ENCODE data around the gene IFIT1.
"Not testable (repeated sequence)": the region's sequence is repeated elsewhere in the genome, so short reads cannot be mapped to it uniquely, and the experiment has no call there.

IFIT1 gene

GRCh38 chr10:89346405-89347254 lies 45.8 kb upstream of the IFIT1 start:
- no peaks in the 10 kb centered on the region for H3K27me3 ChIP-seq (replicated peaks)
- no peak for DNase-seq
- no peak overlapping the region for H3K4me3 ChIP-seq (ENCODE audit: low read depth, low read length)
- no peak overlapping the region for H3K27ac ChIP-seq
- no peak for TF ChIP-seq CTCF (IDR thresholded peaks at IDR 0.05; ENCODE audit: low read depth, low read length, missing control alignments)
- in situ Hi-C loops (cut with HindIII; ENCODE audit: low pct_ligation_motif_present, low sequenced_read_pairs) = no loop called here
- H3K36me3 ChIP-seq (replicated peaks) = no peaks in the 10 kb centered on the region

- H3K36me3 ChIP-seq (replicated peaks) = no peaks in the 10 kb centered on the region
- no peaks in the 10 kb centered on the region for H3K27me3 ChIP-seq (replicated peaks)
- H3K27ac ChIP-seq = no peak overlapping the region
- no peak overlapping the region for H3K4me3 ChIP-seq (ENCODE audit: low read depth, low read length)
- no peak for DNase-seq
- TF ChIP-seq CTCF (IDR thresholded peaks at IDR 0.05; ENCODE audit: low read depth, low read length, missing control alignments) = no peak
- in situ Hi-C loops (cut with HindIII; ENCODE audit: low pct_ligation_motif_present, low sequenced_read_pairs) = no loop called here
Observed at GRCh38 chr10:89347701-89348457, 44.5 kb upstream of the IFIT1 start.

DNA sequence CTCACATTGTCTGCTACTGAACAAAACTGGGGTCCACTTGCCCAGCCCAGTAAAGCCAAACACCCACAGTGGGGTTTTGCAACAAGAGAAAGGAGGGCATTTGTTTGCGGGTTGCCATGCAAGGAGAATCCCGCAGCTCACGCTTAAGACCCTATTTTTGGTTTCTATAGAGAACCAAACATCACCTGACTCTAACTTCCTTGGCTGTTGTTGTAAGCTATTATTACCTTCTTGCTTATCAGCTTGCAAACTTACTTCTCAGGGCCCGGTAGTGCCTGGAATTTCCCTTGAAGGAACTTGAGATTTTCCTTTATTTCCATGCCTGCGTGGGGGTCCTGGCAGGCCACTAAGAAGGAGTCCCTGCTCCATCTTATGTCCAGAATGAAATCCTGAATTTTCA lies 43.9 kb upstream of the IFIT1 start:
- no peaks in the 10 kb centered on the region for H3K27me3 ChIP-seq (replicated peaks)
- no peak for TF ChIP-seq CTCF (IDR thresholded peaks at IDR 0.05; ENCODE audit: low read depth, low read length, missing control alignments)
- DNase-seq = no peak
- H3K27ac ChIP-seq = no peak overlapping the region
- in situ Hi-C loops (cut with HindIII; ENCODE audit: low pct_ligation_motif_present, low sequenced_read_pairs) = no loop called here
- no peak overlapping the region for H3K4me3 ChIP-seq (ENCODE audit: low read depth, low read length)
- no peaks in the 10 kb centered on the region for H3K36me3 ChIP-seq (replicated peaks)

GRCh38 chr10:89348975-89349374 lies 43.4 kb upstream of the IFIT1 start:
- TF ChIP-seq CTCF (IDR thresholded peaks at IDR 0.05; ENCODE audit: low read depth, low read length, missing control alignments) = no peak
- in situ Hi-C loops (cut with HindIII; ENCODE audit: low pct_ligation_motif_present, low sequenced_read_pairs) = no loop called here
- no peak for DNase-seq
- Histone ChIP-seq H3K27me3 (replicated peaks) (no peaks in the 10 kb centered on the region), H3K27ac (no peak overlapping the region), H3K4me3 (ENCODE audit: low read depth, low read length) (no peak overlapping the region), H3K36me3 (replicated peaks) (no peaks in the 10 kb centered on the region)

DNA sequence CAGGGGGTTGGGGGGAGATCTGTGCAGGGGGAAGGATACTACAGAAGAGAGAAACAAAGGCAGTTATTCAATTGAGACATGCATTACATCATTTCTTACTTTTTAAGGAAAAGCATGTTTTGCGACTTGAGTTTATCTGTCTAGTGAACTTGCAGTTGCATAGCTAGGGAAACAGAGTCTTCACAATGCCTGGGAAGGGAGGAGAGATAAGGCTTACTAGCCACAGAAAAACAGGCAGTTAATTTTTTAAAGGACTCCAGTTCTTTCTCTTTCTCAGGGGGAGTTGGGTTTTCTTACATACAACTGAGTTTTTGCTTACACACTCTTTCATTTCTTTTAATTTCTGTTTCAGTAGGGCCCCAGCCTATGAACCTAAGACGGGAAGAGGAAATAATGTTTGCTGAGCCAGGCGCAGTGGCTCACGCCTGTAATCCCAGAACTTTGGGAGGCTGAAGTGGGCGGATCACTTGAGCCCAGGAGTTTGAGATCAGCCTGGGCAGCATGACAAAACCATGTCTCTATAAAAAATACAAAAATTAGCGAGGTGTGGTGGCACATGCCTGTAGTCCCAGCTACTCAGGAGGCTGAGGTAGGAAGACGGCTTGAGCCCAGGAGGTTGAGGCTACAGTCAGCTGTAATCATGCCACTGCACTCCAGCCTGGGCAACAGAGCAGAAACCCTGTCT lies 41.6 kb upstream of the IFIT1 start:
- H3K4me3 ChIP-seq (ENCODE audit: low read depth, low read length); DNase-seq; in situ Hi-C loops (cut with HindIII; ENCODE audit: low pct_ligation_motif_present, low sequenced_read_pairs); H3K36me3 ChIP-seq (replicated peaks); H3K27me3 ChIP-seq (replicated peaks): not testable (repeated sequence)
- peak overlapping the region; percentile 78 for H3K27ac ChIP-seq

GRCh38 chr10:89351412-89351779 lies 41.0 kb upstream of the IFIT1 start:
- in situ Hi-C loops (cut with HindIII; ENCODE audit: low pct_ligation_motif_present, low sequenced_read_pairs) = no loop called here
- no peak overlapping the region for H3K4me3 ChIP-seq (ENCODE audit: low read depth, low read length)
- H3K36me3 ChIP-seq (replicated peaks) = no peaks in the 10 kb centered on the region
- peak overlapping the region; percentile 78 for H3K27ac ChIP-seq
- no peaks in the 10 kb centered on the region for H3K27me3 ChIP-seq (replicated peaks)
- no peak for TF ChIP-seq CTCF (IDR thresholded peaks at IDR 0.05; ENCODE audit: low read depth, low read length, missing control alignments)
- no peak for DNase-seq
